22Rv1 (cell line): ENCODE data around the gene HRAS.

Experiments used
- ZFX ChIP-seq: fragments of 450-650 bp; IDR thresholded peaks from 2 replicates; pipeline ENCODE4 v1.6.1; 2017; ENCODE audit warnings: antibody characterized with exemption, borderline replicate concordance
- TF ChIP-seq, protein P1 (sequence below): fragments of 450-650 bp; IDR thresholded peaks from 2 replicates; pipeline ENCODE4 v1.5.1; 2017; ENCODE audit warnings: mild to moderate bottlenecking

DNA sequence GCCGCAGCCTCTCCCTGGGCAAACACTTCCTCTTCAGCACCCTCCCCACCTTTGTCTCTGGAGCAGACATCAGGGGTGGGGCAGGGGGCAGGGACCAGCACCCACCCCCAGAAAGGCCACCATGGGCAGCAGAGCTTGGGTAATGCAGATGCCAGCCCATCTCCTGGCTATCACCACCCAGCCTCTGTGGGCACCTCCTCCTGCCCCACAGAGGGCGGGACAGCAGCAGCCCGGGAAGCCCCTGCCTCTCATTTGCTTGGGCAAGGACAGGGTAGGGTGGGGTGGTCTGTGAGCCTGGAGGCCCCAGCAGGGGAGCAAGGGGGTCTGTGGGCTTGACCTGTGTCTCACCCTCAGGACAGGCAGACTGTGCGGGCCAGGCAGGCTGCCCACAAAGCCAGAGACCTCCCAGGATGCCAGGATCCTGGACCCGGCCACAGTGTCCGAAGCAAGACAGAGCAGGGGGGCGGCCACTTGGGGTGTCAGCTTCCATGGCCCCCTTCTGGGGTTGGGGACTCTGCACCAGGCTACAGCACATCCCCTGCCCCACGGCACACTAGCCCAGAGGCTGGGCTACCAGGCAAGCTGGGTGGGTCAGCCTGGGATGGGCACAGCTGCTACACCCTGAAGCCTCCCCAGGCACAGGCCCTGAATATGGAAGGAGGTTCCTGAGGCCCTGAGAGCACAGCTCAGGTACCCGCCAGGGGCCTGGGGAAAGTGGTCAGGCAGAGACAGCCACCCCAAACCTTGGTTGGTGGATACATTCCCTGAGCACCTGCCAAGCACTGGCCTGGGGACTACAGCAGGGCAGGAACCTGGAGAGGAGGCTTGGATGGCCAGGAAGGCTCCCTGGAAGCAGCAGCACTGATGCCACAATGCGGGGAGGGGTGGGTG is 32.8 kb downstream of the HRAS start:
- TF ChIP-seq, protein P1, sequence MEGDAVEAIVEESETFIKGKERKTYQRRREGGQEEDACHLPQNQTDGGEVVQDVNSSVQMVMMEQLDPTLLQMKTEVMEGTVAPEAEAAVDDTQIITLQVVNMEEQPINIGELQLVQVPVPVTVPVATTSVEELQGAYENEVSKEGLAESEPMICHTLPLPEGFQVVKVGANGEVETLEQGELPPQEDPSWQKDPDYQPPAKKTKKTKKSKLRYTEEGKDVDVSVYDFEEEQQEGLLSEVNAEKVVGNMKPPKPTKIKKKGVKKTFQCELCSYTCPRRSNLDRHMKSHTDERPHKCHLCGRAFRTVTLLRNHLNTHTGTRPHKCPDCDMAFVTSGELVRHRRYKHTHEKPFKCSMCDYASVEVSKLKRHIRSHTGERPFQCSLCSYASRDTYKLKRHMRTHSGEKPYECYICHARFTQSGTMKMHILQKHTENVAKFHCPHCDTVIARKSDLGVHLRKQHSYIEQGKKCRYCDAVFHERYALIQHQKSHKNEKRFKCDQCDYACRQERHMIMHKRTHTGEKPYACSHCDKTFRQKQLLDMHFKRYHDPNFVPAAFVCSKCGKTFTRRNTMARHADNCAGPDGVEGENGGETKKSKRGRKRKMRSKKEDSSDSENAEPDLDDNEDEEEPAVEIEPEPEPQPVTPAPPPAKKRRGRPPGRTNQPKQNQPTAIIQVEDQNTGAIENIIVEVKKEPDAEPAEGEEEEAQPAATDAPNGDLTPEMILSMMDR = no peak
- TF ChIP-seq ZFX = no peak
